K562 (cell line): ENCODE data around the gene HS6ST1. TPM values are rescaled to one million over a fixed set of nuclear protein-coding genes. Genes with fewer than 3 reads are reported as not detected.
A peak's percentile ranks its signal among the peaks of the same experiment; 100 is the strongest.

Experiments used
- CHCHD3 ChIP-seq: fragments of 250-450 bp; sonication (Bioruptor Pico); IDR thresholded peaks from 2 replicates; pipeline ENCODE4 v2.1.2; 2022; ENCODE audit warnings: mild to moderate bottlenecking
- DIDO1 ChIP-seq: fragments of 450-650 bp; IDR thresholded peaks from 2 replicates; pipeline ENCODE4 v1.6.1; 2016; ENCODE audit warnings: low read depth, missing biosample characterization, missing genetic modification characterization
- FOXP1 ChIP-seq: sonication (generic); formaldehyde crosslinking; IDR thresholded peaks from 2 replicates; pipeline ENCODE4 v1.8.0; 2022; ENCODE audit warnings: mild to moderate bottlenecking, missing genetic modification reagents
- HNRNPL ChIP-seq: fragments of 200-400 bp; formaldehyde crosslinking; IDR thresholded peaks from 2 replicates; pipeline ENCODE4 v1.6.1; 2017; ENCODE audit warnings: low read depth, mild to moderate bottlenecking, low read length
- MECOM ChIP-seq: fragments of 250-450 bp; sonication (Bioruptor Pico); IDR thresholded peaks from 2 replicates; pipeline ENCODE4 v1.8.0; 2022; ENCODE audit warnings: inconsistent platforms
- NONO ChIP-seq, 2 experiments: fragments of 200-400 bp in 1 of 2; fragments of 450-650 bp in 1 of 2; formaldehyde crosslinking in 1 of 2; IDR thresholded peaks; 2 replicates each; pipeline ENCODE4 v1.6.1; 2017; ENCODE audit warnings: low read depth in 2 of 2, mild to moderate bottlenecking in 2 of 2, moderate library complexity in 2 of 2, low read length in 1 of 2
- RFX1 ChIP-seq: fragments of 450-650 bp; IDR thresholded peaks from 2 replicates; pipeline ENCODE4 v1.6.1; 2016; ENCODE audit warnings: mild to moderate bottlenecking, moderate library complexity
- TCFL5 ChIP-seq: fragments of 250-450 bp; sonication (Bioruptor Pico); conservative IDR thresholded peaks from 2 replicates; pipeline ENCODE4 v1.6.1; 2021; ENCODE audit warnings: mild to moderate bottlenecking, moderate library complexity, matching md5 sums
- ZFP1 ChIP-seq: fragments of 450-650 bp; formaldehyde crosslinking; IDR thresholded peaks from 2 replicates; pipeline ENCODE4 v1.4.0; 2020; ENCODE audit warnings: mild to moderate bottlenecking, mixed read lengths
- ZNF3 ChIP-seq: fragments of 250-450 bp; sonication (Bioruptor Pico); IDR thresholded peaks from 2 replicates; pipeline ENCODE4 v1.5.0; 2021; ENCODE audit warnings: mild to moderate bottlenecking, moderate library complexity
- polyA plus RNA-seq, 8 experiments: library from polyadenylated mRNA; depleted of rRNA in 4 of 8; stranded (reverse) in 5 of 8; unstranded in 3 of 8; fragments of >200 nt; fragmentation: Nextera tagmentation in 2 of 8; fragmentation: Illumina TruSeq in 1 of 8; extraction: Ambion mirVana in 2 of 8; extraction: Trizol in 1 of 8; gene quantifications; 2 replicates each; pipeline versions ENCODE4 v1.2.1 to v1.2.3, GENCODE V29; 2011 to 2014; ENCODE audit warnings: inconsistent platforms in 1 of 8, missing spikeins in 1 of 8
- total RNA-seq, 7 experiments: library from RNA; depleted of rRNA in 6 of 7; stranded (reverse); fragments of >200 nt in 6 of 7; fragmentation: Illumina TruSeq in 2 of 7; extraction: Trizol in 2 of 7; gene quantifications; 2 replicates each; pipeline versions ENCODE4 v1.2.1 to v1.2.3, GENCODE V29; 2011 to 2021; ENCODE audit warnings: low replicate concordance in 1 of 7
- TF ChIP-seq, protein P1 (sequence below), 3 experiments: fragments of 200-800 bp in 1 of 3; sonication (Bioruptor generic) in 1 of 3; sonication (generic) in 1 of 3; formaldehyde crosslinking in 1 of 3; IDR thresholded peaks; 2 replicates each; pipeline versions ENCODE4 v1.6.1 to v1.8.0; 2016 to 2022; ENCODE audit warnings: mild to moderate bottlenecking in 2 of 3, missing compliant biosample characterization in 2 of 3, missing genetic modification characterization in 2 of 3, missing genetic modification reagents in 1 of 3
- TF ChIP-seq, protein P2 (sequence below): fragments of 250-450 bp; sonication (Bioruptor Pico); IDR thresholded peaks from 2 replicates; pipeline ENCODE4 v1.9.0; 2021; ENCODE audit warnings: mild to moderate bottlenecking, inconsistent platforms
- TF ChIP-seq, protein P3 (sequence below): sonication (generic); formaldehyde crosslinking; IDR thresholded peaks from 2 replicates; pipeline ENCODE4 v1.8.0; 2022; ENCODE audit warnings: mild to moderate bottlenecking, missing genetic modification reagents

The HS6ST1 gene
- total and polyA plus RNA-seq, 9 of the 15 experiments (the other 6 are each of a cell fraction or from before 2014, with no cell fraction given) = 0.06 to 7.4 (median 3.8) TPM

DNA sequence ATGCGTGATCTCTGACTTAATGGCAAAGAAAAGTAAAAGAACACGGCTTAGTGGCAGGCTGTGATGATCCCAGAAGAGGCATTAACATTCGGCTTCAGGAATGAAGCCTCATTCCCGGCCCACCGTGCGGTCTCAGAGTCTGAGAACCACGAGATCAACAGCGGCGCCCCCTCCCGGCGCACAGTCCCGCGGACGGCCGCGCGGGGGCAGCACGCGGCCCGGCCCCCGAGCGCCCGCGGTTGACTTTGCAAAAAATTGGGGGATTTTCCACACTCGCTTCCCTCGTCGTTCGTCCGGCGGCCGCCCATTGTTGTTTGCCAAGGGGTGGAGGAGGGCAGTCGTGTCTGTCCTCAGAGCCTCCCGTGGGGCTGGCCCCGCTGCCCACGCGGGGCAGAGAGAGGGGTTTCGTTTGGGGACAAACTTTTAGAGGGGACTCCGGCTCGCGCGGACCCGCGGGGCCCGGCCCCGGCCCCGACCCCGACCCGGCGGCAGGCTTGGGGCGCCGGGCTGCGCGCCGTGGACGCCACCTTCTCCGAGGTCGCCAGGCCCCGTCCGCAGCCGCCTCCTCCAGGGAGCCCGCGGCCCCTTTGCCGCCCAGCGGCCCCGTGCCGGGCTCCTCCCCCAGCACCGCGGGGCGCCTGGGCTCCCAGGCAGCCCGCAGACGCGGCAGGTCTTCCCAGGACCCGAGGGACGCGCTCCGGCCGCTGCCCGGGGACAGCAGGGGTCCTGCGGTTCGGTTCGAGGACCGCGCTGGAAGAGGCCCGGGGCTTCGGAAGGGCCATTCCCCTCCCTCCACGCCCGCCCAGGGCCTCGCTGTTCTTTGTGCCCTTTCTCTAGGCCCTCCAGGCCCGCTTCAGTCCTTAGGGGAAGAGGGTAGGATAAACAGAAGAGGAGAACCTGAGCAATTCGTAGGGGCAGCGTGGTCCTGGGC is 3.4 kb upstream of the HS6ST1 start (continued):
- TF ChIP-seq, protein P1, sequence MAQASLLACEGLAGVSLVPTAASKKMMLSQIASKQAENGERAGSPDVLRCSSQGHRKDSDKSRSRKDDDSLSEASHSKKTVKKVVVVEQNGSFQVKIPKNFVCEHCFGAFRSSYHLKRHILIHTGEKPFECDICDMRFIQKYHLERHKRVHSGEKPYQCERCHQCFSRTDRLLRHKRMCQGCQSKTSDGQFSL (CRISPR knock-in tag; IDR thresholded peaks at IDR 0.05) = no peak; the same call in 1 of the 2 replicates
- TF ChIP-seq, protein P1 (tag; IDR thresholded peaks at IDR 0.05) = peak in 1 of 2 experiments; percentile 46; a peak in 1 of 4 replicates
- no peak for TF ChIP-seq ZFP1 (CRISPR knock-in tag)
- no peak for TF ChIP-seq MECOM (CRISPR knock-in tag)
- TF ChIP-seq TCFL5 = no peak
- TF ChIP-seq, protein P2, sequence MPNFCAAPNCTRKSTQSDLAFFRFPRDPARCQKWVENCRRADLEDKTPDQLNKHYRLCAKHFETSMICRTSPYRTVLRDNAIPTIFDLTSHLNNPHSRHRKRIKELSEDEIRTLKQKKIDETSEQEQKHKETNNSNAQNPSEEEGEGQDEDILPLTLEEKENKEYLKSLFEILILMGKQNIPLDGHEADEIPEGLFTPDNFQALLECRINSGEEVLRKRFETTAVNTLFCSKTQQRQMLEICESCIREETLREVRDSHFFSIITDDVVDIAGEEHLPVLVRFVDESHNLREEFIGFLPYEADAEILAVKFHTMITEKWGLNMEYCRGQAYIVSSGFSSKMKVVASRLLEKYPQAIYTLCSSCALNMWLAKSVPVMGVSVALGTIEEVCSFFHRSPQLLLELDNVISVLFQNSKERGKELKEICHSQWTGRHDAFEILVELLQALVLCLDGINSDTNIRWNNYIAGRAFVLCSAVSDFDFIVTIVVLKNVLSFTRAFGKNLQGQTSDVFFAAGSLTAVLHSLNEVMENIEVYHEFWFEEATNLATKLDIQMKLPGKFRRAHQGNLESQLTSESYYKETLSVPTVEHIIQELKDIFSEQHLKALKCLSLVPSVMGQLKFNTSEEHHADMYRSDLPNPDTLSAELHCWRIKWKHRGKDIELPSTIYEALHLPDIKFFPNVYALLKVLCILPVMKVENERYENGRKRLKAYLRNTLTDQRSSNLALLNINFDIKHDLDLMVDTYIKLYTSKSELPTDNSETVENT = 0 out of 2 replicates have a peak, but pooled peaks have one; percentile 33
- no peak for TF ChIP-seq CHCHD3
- no peak for TF ChIP-seq RFX1
- TF ChIP-seq DIDO1 (tag) = no peak
- TF ChIP-seq, protein P3, sequence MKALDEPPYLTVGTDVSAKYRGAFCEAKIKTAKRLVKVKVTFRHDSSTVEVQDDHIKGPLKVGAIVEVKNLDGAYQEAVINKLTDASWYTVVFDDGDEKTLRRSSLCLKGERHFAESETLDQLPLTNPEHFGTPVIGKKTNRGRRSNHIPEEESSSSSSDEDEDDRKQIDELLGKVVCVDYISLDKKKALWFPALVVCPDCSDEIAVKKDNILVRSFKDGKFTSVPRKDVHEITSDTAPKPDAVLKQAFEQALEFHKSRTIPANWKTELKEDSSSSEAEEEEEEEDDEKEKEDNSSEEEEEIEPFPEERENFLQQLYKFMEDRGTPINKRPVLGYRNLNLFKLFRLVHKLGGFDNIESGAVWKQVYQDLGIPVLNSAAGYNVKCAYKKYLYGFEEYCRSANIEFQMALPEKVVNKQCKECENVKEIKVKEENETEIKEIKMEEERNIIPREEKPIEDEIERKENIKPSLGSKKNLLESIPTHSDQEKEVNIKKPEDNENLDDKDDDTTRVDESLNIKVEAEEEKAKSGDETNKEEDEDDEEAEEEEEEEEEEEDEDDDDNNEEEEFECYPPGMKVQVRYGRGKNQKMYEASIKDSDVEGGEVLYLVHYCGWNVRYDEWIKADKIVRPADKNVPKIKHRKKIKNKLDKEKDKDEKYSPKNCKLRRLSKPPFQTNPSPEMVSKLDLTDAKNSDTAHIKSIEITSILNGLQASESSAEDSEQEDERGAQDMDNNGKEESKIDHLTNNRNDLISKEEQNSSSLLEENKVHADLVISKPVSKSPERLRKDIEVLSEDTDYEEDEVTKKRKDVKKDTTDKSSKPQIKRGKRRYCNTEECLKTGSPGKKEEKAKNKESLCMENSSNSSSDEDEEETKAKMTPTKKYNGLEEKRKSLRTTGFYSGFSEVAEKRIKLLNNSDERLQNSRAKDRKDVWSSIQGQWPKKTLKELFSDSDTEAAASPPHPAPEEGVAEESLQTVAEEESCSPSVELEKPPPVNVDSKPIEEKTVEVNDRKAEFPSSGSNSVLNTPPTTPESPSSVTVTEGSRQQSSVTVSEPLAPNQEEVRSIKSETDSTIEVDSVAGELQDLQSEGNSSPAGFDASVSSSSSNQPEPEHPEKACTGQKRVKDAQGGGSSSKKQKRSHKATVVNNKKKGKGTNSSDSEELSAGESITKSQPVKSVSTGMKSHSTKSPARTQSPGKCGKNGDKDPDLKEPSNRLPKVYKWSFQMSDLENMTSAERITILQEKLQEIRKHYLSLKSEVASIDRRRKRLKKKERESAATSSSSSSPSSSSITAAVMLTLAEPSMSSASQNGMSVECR = 0 out of 2 replicates have a peak, but pooled peaks have one; percentile 29
- no peak for TF ChIP-seq HNRNPL
- TF ChIP-seq FOXP1 (CRISPR knock-in tag) = no peak
- TF ChIP-seq NONO (IDR thresholded peaks at IDR 0.05; ENCODE audit: low read depth in 2 of 2, low read length in 1 of 2) = no peak; a peak in 1 of 4 replicates
- no peak for TF ChIP-seq ZNF3 (CRISPR knock-in tag)
